PFSK-1 (cell line): ENCODE measurements around the gene DAB1.

Source experiments
- POLR2AphosphoS5 ChIP-seq: IDR thresholded peaks from 2 replicates; pipeline ENCODE4 v1.6.1; 2012; ENCODE audit warnings: low read depth, mild to moderate bottlenecking, control low read depth, low read length, moderate library complexity
- REST ChIP-seq, 2 experiments: IDR thresholded peaks; 2 replicates each; pipeline versions ENCODE4 v1.6.1 to v1.8.0; 2011 to 2012; ENCODE audit warnings: low read depth in 2 of 2, low read length in 2 of 2, control low read depth in 1 of 2, inconsistent platforms in 1 of 2, mild to moderate bottlenecking in 1 of 2, moderate library complexity in 1 of 2; ENCODE audit not compliant: insufficient read depth in 1 of 2
- SIN3A ChIP-seq: IDR thresholded peaks from 2 replicates; pipeline ENCODE4 v1.6.1; 2012; ENCODE audit warnings: mild to moderate bottlenecking, low read length, moderate library complexity, borderline replicate concordance; ENCODE audit not compliant: insufficient read depth
- TAF1 ChIP-seq: IDR thresholded peaks from 2 replicates; pipeline ENCODE4 v1.6.1; 2012; ENCODE audit warnings: low read length, control low read depth, borderline replicate concordance; ENCODE audit not compliant: insufficient read depth

- TF ChIP-seq TAF1 (no peak), SIN3A (no peak), POLR2AphosphoS5 (no peak), REST (IDR thresholded peaks at IDR 0.05; ENCODE audit: insufficient read depth in 1 of 2, low read depth in 2 of 2, low read length in 2 of 2) (no peak)
Measured at GRCh38 chr1:57192222-57192621, 231.6 kb downstream of the DAB1 start.
